H1 (cell line): ENCODE measurements around the gene RUBCN. TPM values are rescaled to one million over a fixed set of nuclear protein-coding genes. Genes with fewer than 3 reads are reported as not detected.
A peak's percentile ranks its signal among the peaks of the same experiment; 100 is the strongest.

Experiments used
- CHD7 ChIP-seq: fragments of 300-600 bp; sonication (generic); IDR thresholded peaks from 2 replicates; pipeline ENCODE4 v1.7.1; 2012; ENCODE audit warnings: low read length, moderate library complexity, mild to moderate bottlenecking, inconsistent platforms; ENCODE audit not compliant: insufficient replicate concordance
- EGR1 ChIP-seq: IDR thresholded peaks from 2 replicates; pipeline ENCODE4 v1.6.1; 2011; ENCODE audit warnings: low read depth, low read length, borderline replicate concordance
- EP300 ChIP-seq, 2 experiments: IDR thresholded peaks; 1 replicate in 1 of 2; 2 replicates in 1 of 2; pipeline ENCODE4 v1.6.1; 2011 to 2012; ENCODE audit warnings: low read depth in 2 of 2, low read length in 2 of 2, mild to moderate bottlenecking in 2 of 2, borderline replicate concordance in 1 of 2, inconsistent platforms in 1 of 2, moderate library complexity in 1 of 2
- HDAC6 ChIP-seq: IDR thresholded peaks from one replicate; pipeline ENCODE4 v1.7.1; 2012; ENCODE audit warnings: low read depth, mild to moderate bottlenecking, inconsistent platforms, low read length, moderate library complexity
- MAFK ChIP-seq: IDR thresholded peaks from 2 replicates; pipeline ENCODE4 v1.6.1; 2012; ENCODE audit warnings: low read depth, mild to moderate bottlenecking, improper control_type of control experiment, low read length
- MAX ChIP-seq: IDR thresholded peaks from 2 replicates; pipeline ENCODE4 v1.6.1; 2012; ENCODE audit warnings: inconsistent platforms
- POLR2AphosphoS5 ChIP-seq: IDR thresholded peaks from 2 replicates; pipeline ENCODE4 v1.6.1; 2011; ENCODE audit warnings: low read depth, low read length
- POU5F1 ChIP-seq: IDR thresholded peaks from 2 replicates; pipeline ENCODE4 v1.6.1; 2011; ENCODE audit warnings: low read depth, mild to moderate bottlenecking, low read length, moderate library complexity
- SP1 ChIP-seq: IDR thresholded peaks from 2 replicates; pipeline ENCODE4 v1.6.1; 2011; ENCODE audit warnings: low read depth, low read length
- SUZ12 ChIP-seq: fragments of 200-600 bp; sonication (generic); IDR thresholded peaks from 2 replicates; pipeline ENCODE4 v1.6.1; 2012; ENCODE audit warnings: mild to moderate bottlenecking, inconsistent platforms, low read length, moderate library complexity, mixed read lengths
- polyA plus RNA-seq, 7 experiments: library from polyadenylated mRNA; depleted of rRNA in 3 of 7; stranded (reverse) in 5 of 7; unstranded in 2 of 7; fragments of >200 nt in 5 of 7; fragments of 200-250 nt in 2 of 7; gene quantifications; 1 replicate in 5 of 7; 2 replicates in 1 of 7; 4 replicates in 1 of 7; pipeline versions ENCODE4 v1.2.1 to v1.2.3, GENCODE V29; 2011 to 2013; ENCODE audit warnings: missing spikeins in 2 of 7, mixed read lengths in 2 of 7
- total RNA-seq: library from RNA; stranded (reverse); fragmentation: NEBNext Ultra II Directional; extraction: Animal tissue kit (Norgen Biotek cat#: 25700); gene quantifications from 2 replicates; pipeline ENCODE4 v1.2.1, GENCODE V29; 2021

The RUBCN gene
- total and polyA plus RNA-seq, 2 of the 8 experiments (the other 6 are each of a cell fraction or from before 2014, with no cell fraction given), result 9.3 to 21.9 TPM

- TF ChIP-seq EP300 (IDR thresholded peaks at IDR 0.05; ENCODE audit: borderline replicate concordance in 1 of 2, low read depth in 2 of 2, low read length in 2 of 2) (no peak), MAX (peak; percentile 79), POU5F1 (no peak), HDAC6 (no peak), SP1 (peak; percentile 61; the same call in 1 of the 2 replicates), CHD7 (no peak), SUZ12 (no peak), MAFK (no peak), EGR1 (no peak), POLR2AphosphoS5 (peak; percentile 52; the same call in 1 of the 2 replicates)
These were observed at the start of gene RUBCN (continued) for GRCh38 chr3:197736491-197737318.
